Calu3 (cell line): Measurements from ENCODE around the gene MEMO1. TPM values are rescaled to one million over a fixed set of nuclear protein-coding genes. Genes with fewer than 3 reads are reported as not detected.

Source experiments
- BruUV-seq: library from RNA; stranded (reverse); fragments of 400-500 nt; replicated peaks from 2 replicates; lab custom pipeline; 2021; lab: Mats Ljungman, UMichigan
- CTCF ChIA-PET: fragments of 300-600 bp; sonication (Branson Sonifier 250); formaldehyde crosslinking; loops from one replicate; lab custom pipeline; 2022; ENCODE audit warnings: antibody characterized with exemption; lab: Charles Lee
- DNase-seq: peaks from one replicate; pipeline ENCODE4 v3.0.0; 2022
- H3K27ac Mint-ChIP-seq: one replicate; pipeline ENCODE4 v1.8.0; 2022; ENCODE audit warnings: mixed read lengths; ENCODE audit not compliant: unreplicated experiment
- H3K27me3 Mint-ChIP-seq: one replicate; pipeline ENCODE4 v1.8.0; 2022; ENCODE audit warnings: mixed read lengths; ENCODE audit not compliant: unreplicated experiment
- H3K36me3 Mint-ChIP-seq: one replicate; pipeline ENCODE4 v1.8.0; 2022; ENCODE audit warnings: mild to moderate bottlenecking, moderate library complexity, mixed read lengths; ENCODE audit not compliant: insufficient read depth, unreplicated experiment
- H3K4me1 Mint-ChIP-seq: one replicate; pipeline ENCODE4 v1.8.0; 2022; ENCODE audit warnings: mild to moderate bottlenecking, low read depth, mixed read lengths; ENCODE audit not compliant: unreplicated experiment
- H3K4me3 Mint-ChIP-seq: one replicate; pipeline ENCODE4 v1.8.0; 2022; ENCODE audit warnings: mild to moderate bottlenecking, low read depth, moderate library complexity, mixed read lengths; ENCODE audit not compliant: unreplicated experiment
- H3K9me3 Mint-ChIP-seq: one replicate; pipeline ENCODE4 v1.8.0; 2022; ENCODE audit warnings: low read depth, mixed read lengths; ENCODE audit not compliant: unreplicated experiment
- intact Hi-C: fragments of 100-400 bp; cut with micrococcal nuclease; formaldehyde crosslinking; loops from one replicate; pipeline ENCODE4 v1.10.0; 2022; ENCODE audit not compliant: unreplicated experiment
- total RNA-seq: library from RNA; stranded (reverse); gene quantifications from 2 replicates; pipeline ENCODE4 v1.2.3, GENCODE V29; 2022
- TF ChIP-seq, protein P1 (sequence below): fragments of 200-600 bp; IDR thresholded peaks from one replicate; pipeline ENCODE4 v1.8.0; 2022; ENCODE audit warnings: antibody characterized with exemption; ENCODE audit not compliant: unreplicated experiment

MEMO1 gene
- total RNA-seq, 1 experiment from 2014 or later: 53.9 TPM

DNA sequence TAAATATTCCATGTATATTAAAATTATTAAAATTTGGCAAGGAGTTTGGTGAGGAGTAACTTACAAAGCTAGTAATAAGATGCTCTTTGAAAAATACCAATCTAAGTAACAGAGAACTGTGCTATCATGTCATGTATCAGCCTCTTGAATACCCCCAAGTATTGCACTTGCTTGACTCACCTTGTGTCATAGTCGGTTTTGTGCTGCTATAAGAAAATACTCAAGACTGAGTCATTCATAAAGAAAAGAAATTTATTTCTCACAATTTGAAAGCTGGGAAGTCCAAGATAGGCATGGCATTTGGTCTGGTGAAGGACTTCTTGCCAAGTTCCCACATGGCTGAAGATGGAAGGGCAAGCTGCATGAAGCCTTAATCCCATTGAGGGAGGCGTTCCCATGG, 179.2 kb downstream of the MEMO1 start:
- Mint-ChIP-seq H3K9me3 (peaks cover 18% of the 10 kb centered on the region), H3K27me3 (no peaks in the 10 kb centered on the region), H3K4me1 (no peaks in the 10 kb centered on the region), H3K27ac (no peak overlapping the region), H3K4me3 (no peak overlapping the region), H3K36me3 (no peaks in the 10 kb centered on the region)
- intact Hi-C loops: loop anchor here (10.0 kb wide), 1 partner anchor 417 kb away; the partner anchor contains the start of gene XDH
- DNase-seq: no peak
- BruUV-seq: no TSS peak
- TF ChIP-seq, protein P1, sequence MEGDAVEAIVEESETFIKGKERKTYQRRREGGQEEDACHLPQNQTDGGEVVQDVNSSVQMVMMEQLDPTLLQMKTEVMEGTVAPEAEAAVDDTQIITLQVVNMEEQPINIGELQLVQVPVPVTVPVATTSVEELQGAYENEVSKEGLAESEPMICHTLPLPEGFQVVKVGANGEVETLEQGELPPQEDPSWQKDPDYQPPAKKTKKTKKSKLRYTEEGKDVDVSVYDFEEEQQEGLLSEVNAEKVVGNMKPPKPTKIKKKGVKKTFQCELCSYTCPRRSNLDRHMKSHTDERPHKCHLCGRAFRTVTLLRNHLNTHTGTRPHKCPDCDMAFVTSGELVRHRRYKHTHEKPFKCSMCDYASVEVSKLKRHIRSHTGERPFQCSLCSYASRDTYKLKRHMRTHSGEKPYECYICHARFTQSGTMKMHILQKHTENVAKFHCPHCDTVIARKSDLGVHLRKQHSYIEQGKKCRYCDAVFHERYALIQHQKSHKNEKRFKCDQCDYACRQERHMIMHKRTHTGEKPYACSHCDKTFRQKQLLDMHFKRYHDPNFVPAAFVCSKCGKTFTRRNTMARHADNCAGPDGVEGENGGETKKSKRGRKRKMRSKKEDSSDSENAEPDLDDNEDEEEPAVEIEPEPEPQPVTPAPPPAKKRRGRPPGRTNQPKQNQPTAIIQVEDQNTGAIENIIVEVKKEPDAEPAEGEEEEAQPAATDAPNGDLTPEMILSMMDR: no peak
- CTCF ChIA-PET: no interaction called here

DNA sequence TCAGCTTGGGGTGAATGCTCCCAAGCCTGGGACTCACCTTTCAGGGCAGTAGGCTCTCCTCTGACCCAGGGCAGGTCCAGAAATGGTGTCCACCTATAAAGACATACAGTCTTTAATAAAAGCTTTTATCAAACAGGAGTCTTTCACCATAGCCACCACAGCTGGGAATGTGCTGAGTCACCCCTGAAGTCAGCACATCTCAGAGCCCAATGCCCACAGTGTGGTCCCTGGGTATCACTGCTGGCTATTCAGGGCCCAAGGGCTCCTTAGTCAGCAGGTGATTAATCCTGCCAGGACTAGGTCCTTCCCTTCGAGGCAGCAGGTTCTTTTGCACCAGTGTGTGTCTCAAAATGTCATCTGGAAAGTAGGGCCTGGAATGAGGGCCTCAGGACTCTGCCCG, 181.9 kb downstream of the MEMO1 start:
- no TSS peak for BruUV-seq
- intact Hi-C loops: no loop called here
- Mint-ChIP-seq H3K4me3 (no peak overlapping the region), H3K27ac (no peak overlapping the region), H3K27me3 (no peaks in the 10 kb centered on the region), H3K4me1 (no peaks in the 10 kb centered on the region), H3K36me3 (no peaks in the 10 kb centered on the region), H3K9me3 (peaks cover 23% of the 10 kb centered on the region)
- TF ChIP-seq, protein P1: no peak
- DNase-seq: no peak
- CTCF ChIA-PET: interaction anchor here (0.9 kb wide), 1 partner anchor 12 kb away, joined by 5 read pairs; no protein-coding TSS in a partner anchor

DNA sequence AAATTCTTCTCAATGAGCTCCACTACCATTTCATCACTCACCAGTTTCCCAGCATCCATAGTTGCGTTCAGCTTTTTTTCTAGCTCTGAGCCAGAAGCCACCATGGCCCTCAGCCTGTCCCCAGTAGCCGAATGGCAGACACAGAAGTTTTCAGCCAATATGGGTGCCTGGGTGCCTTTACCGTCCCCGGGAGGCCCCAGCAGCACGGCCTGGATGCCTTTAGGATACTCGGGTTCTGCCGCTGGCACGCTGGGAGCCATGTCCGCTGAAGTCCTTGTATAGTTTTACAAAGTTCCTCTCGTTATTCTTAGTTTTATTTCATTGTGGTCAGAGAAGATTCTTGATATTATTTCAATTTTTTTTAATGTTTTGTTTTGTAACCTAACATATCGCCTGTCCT, 187.2 kb downstream of the MEMO1 start:
- H3K27ac Mint-ChIP-seq: no peak overlapping the region
- H3K27me3 Mint-ChIP-seq: no peaks in the 10 kb centered on the region
- DNase-seq: no peak
- no peaks in the 10 kb centered on the region for H3K4me1 Mint-ChIP-seq
- no TSS peak for BruUV-seq
- TF ChIP-seq, protein P1: no peak
- CTCF ChIA-PET: interaction anchor here (1.2 kb wide), 1 partner anchor 379 kb away, joined by 4 read pairs; no protein-coding TSS in a partner anchor
- H3K9me3 Mint-ChIP-seq: peaks cover 21% of the 10 kb centered on the region
- no peak overlapping the region for H3K4me3 Mint-ChIP-seq
- intact Hi-C loops: no loop called here
- no peaks in the 10 kb centered on the region for H3K36me3 Mint-ChIP-seq

DNA sequence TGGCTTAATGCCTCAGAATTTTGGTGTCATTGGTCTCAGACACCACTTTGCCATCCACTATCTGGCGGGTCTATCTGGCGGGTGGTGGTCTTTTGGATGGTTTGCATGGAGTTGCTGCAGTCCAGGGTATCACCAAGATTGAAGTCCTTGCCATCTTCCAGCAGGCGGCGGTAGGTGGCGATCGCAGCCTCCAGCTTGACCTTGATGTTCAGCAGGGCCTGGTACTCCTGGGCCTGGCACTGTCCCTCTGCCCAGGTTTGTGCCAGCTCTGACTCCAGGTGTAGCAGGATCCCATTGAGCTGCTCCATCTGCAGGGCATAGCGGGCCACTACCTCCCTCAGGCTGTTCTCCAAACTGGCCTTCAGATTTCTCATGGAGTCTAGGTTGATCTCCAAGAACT, 188.2 kb downstream of the MEMO1 start:
- TF ChIP-seq, protein P1: no peak
- H3K27ac Mint-ChIP-seq: no peak overlapping the region
- H3K9me3 Mint-ChIP-seq: peaks cover 17% of the 10 kb centered on the region
- intact Hi-C loops: no loop called here
- no peak overlapping the region for H3K4me3 Mint-ChIP-seq
- no TSS peak for BruUV-seq
- H3K27me3 Mint-ChIP-seq: no peaks in the 10 kb centered on the region
- CTCF ChIA-PET: interaction anchor here (1.2 kb wide), 1 partner anchor 380 kb away, joined by 4 read pairs; no protein-coding TSS in a partner anchor
- no peak for DNase-seq
- no peaks in the 10 kb centered on the region for H3K36me3 Mint-ChIP-seq
- no peaks in the 10 kb centered on the region for H3K4me1 Mint-ChIP-seq

Other genes with a start within 250 kb of the MEMO1 start
- 106 and 117 TPM in 2 replicates for gene DPY30, start 28.8 kb upstream of the MEMO1 start, total RNA-seq
- 18.5 and 18.8 TPM in 2 replicates for gene SPAST, start 52.5 kb upstream of the MEMO1 start, total RNA-seq
- gene SLC30A6, start 154.9 kb upstream of the MEMO1 start, total RNA-seq: 35.1 and 35.3 TPM in 2 replicates